K562 (cell line): ENCODE measurements around the gene RNF166. TPM values are rescaled to one million over a fixed set of nuclear protein-coding genes. Genes with fewer than 3 reads are reported as not detected.
A peak's percentile ranks its signal among the peaks of the same experiment; 100 is the strongest.

ENCODE experiments used
- ELF2 ChIP-seq: fragments of 250-450 bp; sonication (Bioruptor Pico); IDR thresholded peaks from 2 replicates; pipeline ENCODE4 v1.5.0; 2021; ENCODE audit warnings: mild to moderate bottlenecking
- EP300 ChIP-seq: IDR thresholded peaks from 2 replicates; pipeline ENCODE4 v1.6.1; 2012; ENCODE audit warnings: low read length, improper control_type of control experiment
- NCOA4 ChIP-seq: fragments of 450-650 bp; IDR thresholded peaks from 2 replicates; pipeline ENCODE4 v1.6.1; 2018; ENCODE audit warnings: mild to moderate bottlenecking; ENCODE audit not compliant: partially characterized antibody
- NR2C2 ChIP-seq, 2 experiments: fragments of 200-800 bp in 1 of 2; sonication (Bioruptor generic) in 1 of 2; sonication (generic) in 1 of 2; formaldehyde crosslinking in 1 of 2; IDR thresholded peaks; 2 replicates each; pipeline versions ENCODE4 v1.6.1 to v1.8.0; 2016 to 2022; ENCODE audit warnings: mild to moderate bottlenecking in 1 of 2, missing compliant biosample characterization in 1 of 2, missing genetic modification characterization in 1 of 2, missing genetic modification reagents in 1 of 2
- POLR2H ChIP-seq: IDR thresholded peaks from 2 replicates; pipeline ENCODE4 v1.6.1; 2016; ENCODE audit warnings: missing genetic modification characterization, low read depth, mild to moderate bottlenecking, control low read depth, missing compliant biosample characterization, moderate library complexity
- PURB ChIP-seq: sonication (generic); formaldehyde crosslinking; IDR thresholded peaks from 2 replicates; pipeline ENCODE4 v1.9.0; 2021; ENCODE audit warnings: low read depth, mild to moderate bottlenecking, missing genetic modification reagents
- RCOR1 ChIP-seq, 2 experiments: IDR thresholded peaks; 2 replicates each; pipeline ENCODE4 v1.6.1; 2012; ENCODE audit warnings: low read depth in 2 of 2, low read length in 2 of 2, borderline replicate concordance in 1 of 2, improper control_type of control experiment in 1 of 2
- RFX7 ChIP-seq: fragments of 250-450 bp; sonication (Bioruptor Pico); IDR thresholded peaks from 2 replicates; pipeline ENCODE4 v1.5.1; 2021; ENCODE audit warnings: mild to moderate bottlenecking
- SAP30 ChIP-seq: fragments of 200-600 bp; sonication (generic); IDR thresholded peaks from 2 replicates; pipeline ENCODE4 v1.6.1; 2012; ENCODE audit warnings: borderline replicate concordance, low read depth, mild to moderate bottlenecking, moderate library complexity, low read length, control low read depth, inconsistent platforms; ENCODE audit not compliant: insufficient read depth, poor library complexity, severe bottlenecking
- SIX5 ChIP-seq, 2 experiments: IDR thresholded peaks; 2 replicates each; pipeline ENCODE4 v1.6.1; 2011; ENCODE audit warnings: low read length in 2 of 2, borderline replicate concordance in 1 of 2, low read depth in 1 of 2, mild to moderate bottlenecking in 1 of 2, moderate library complexity in 1 of 2; ENCODE audit not compliant: insufficient read depth in 1 of 2
- SRF ChIP-seq, 2 experiments: fragments of 250-450, 450-650 bp in 1 of 2; sonication (Bioruptor Pico) in 1 of 2; sonication (generic) in 1 of 2; formaldehyde crosslinking; IDR thresholded peaks; 2 replicates each; pipeline versions ENCODE4 v1.5.0 to v1.5.1; 2020 to 2022; ENCODE audit warnings: mild to moderate bottlenecking in 1 of 2, missing genetic modification reagents in 1 of 2
- ZNF445 ChIP-seq: fragments of 250-450 bp; sonication (Bioruptor Pico); IDR thresholded peaks from 2 replicates; pipeline ENCODE4 v1.4.0; 2020; ENCODE audit warnings: low read depth, mild to moderate bottlenecking, moderate library complexity
- ZNF551 ChIP-seq: fragments of 250-450 bp; sonication (Bioruptor Pico); IDR thresholded peaks from 2 replicates; pipeline ENCODE4 v1.5.0; 2021; ENCODE audit warnings: mild to moderate bottlenecking, moderate library complexity
- ZNF764 ChIP-seq: fragments of 250-450 bp; sonication (Bioruptor Pico); IDR thresholded peaks from 2 replicates; pipeline ENCODE4 v1.4.0; 2020; ENCODE audit warnings: low read depth, mild to moderate bottlenecking, moderate library complexity
- polyA plus RNA-seq, 8 experiments: library from polyadenylated mRNA; depleted of rRNA in 4 of 8; stranded (reverse) in 5 of 8; unstranded in 3 of 8; fragments of >200 nt; fragmentation: Nextera tagmentation in 2 of 8; fragmentation: Illumina TruSeq in 1 of 8; extraction: Ambion mirVana in 2 of 8; extraction: Trizol in 1 of 8; gene quantifications; 2 replicates each; pipeline versions ENCODE4 v1.2.1 to v1.2.3, GENCODE V29; 2011 to 2014; ENCODE audit warnings: inconsistent platforms in 1 of 8, missing spikeins in 1 of 8
- total RNA-seq, 7 experiments: library from RNA; depleted of rRNA in 6 of 7; stranded (reverse); fragments of >200 nt in 6 of 7; fragmentation: Illumina TruSeq in 2 of 7; extraction: Trizol in 2 of 7; gene quantifications; 2 replicates each; pipeline versions ENCODE4 v1.2.1 to v1.2.3, GENCODE V29; 2011 to 2021; ENCODE audit warnings: low replicate concordance in 1 of 7
- TF ChIP-seq, protein P1 (sequence below): sonication (generic); formaldehyde crosslinking; IDR thresholded peaks from 2 replicates; pipeline ENCODE4 v1.8.1; 2023; ENCODE audit warnings: mild to moderate bottlenecking, missing genetic modification reagents
- TF ChIP-seq, protein P2 (sequence below): fragments of 250-450 bp; sonication (Bioruptor Pico); IDR thresholded peaks from 2 replicates; pipeline ENCODE4 v1.6.1; 2021; ENCODE audit warnings: mild to moderate bottlenecking
- TF ChIP-seq, protein P3 (sequence below): conservative IDR thresholded peaks from 2 replicates; pipeline ENCODE4 v1.6.1; 2011; ENCODE audit warnings: low read depth, mild to moderate bottlenecking, low read length; ENCODE audit not compliant: control insufficient read depth
- TF ChIP-seq, protein P4 (sequence below): fragments of 250-450 bp; sonication (Bioruptor Pico); IDR thresholded peaks from 2 replicates; pipeline ENCODE4 v1.9.0; 2021; ENCODE audit warnings: mild to moderate bottlenecking, inconsistent platforms
- TF ChIP-seq, protein P5 (sequence below): fragments of 250-450 bp; sonication (Bioruptor Pico); IDR thresholded peaks from 2 replicates; pipeline ENCODE4 v1.8.0; 2021; ENCODE audit warnings: moderate library complexity, mild to moderate bottlenecking, inconsistent platforms

Gene RNF166
- total and polyA plus RNA-seq, 9 of the 15 experiments (the other 6 are each of a cell fraction or from before 2014, with no cell fraction given): 0.56 to 60.3 (median 19.5) TPM

DNA sequence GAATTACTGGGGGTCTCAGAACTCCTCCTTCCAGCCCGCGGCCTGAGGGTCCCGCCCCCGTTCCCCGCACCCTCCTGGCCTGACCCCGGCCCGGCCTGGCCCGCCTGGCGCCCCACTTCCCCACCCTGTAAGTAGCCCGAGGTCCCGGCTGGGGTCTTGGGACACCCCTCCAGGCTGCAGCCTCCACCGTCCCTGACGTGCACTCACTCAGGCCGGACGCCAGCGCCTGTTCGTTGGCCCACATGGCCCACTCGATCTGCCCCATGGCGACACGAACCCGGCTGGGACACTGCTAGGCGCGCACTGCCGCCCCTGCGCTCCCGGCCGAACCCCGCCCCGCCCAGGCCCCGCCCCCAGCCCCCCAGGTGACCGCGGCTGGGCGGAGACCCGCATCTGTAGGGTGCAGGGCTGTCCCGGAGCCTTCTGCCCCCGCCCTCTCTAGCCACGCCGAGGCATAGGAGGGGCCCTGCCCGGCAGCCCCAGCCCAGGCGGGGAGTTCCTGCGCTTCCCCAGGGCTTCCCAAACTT lies 55.4 kb downstream of the RNF166 start, which contains the start of gene CYBA (continued):
- TF ChIP-seq ELF2 (0 out of 2 replicates have a peak, but pooled peaks have one; percentile 22), POLR2H (tag) (no peak), EP300 (no peak), NR2C2 (CRISPR knock-in tag; IDR thresholded peaks at IDR 0.05) (no peak), NR2C2 (tag; IDR thresholded peaks at IDR 0.05) (no peak), ZNF551 (CRISPR knock-in tag) (no peak), SIX5 (IDR thresholded peaks at IDR 0.05; ENCODE audit: borderline replicate concordance in 1 of 2, insufficient read depth in 1 of 2, low read depth in 1 of 2, low read length in 2 of 2) (no peak), ZNF445 (no peak), PURB (no peak), SAP30 (peak; percentile 46), NCOA4 (no peak), ZNF764 (CRISPR knock-in tag) (no peak), RFX7 (CRISPR knock-in tag) (no peak), RCOR1 (IDR thresholded peaks at IDR 0.05; ENCODE audit: borderline replicate concordance in 1 of 2, low read depth in 2 of 2, low read length in 2 of 2) (no peak), SRF (CRISPR knock-in tag; IDR thresholded peaks at IDR 0.05) (no peak)
- TF ChIP-seq, protein P1, sequence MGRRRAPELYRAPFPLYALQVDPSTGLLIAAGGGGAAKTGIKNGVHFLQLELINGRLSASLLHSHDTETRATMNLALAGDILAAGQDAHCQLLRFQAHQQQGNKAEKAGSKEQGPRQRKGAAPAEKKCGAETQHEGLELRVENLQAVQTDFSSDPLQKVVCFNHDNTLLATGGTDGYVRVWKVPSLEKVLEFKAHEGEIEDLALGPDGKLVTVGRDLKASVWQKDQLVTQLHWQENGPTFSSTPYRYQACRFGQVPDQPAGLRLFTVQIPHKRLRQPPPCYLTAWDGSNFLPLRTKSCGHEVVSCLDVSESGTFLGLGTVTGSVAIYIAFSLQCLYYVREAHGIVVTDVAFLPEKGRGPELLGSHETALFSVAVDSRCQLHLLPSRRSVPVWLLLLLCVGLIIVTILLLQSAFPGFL (CRISPR knock-in tag): no peak
- TF ChIP-seq, protein P2, sequence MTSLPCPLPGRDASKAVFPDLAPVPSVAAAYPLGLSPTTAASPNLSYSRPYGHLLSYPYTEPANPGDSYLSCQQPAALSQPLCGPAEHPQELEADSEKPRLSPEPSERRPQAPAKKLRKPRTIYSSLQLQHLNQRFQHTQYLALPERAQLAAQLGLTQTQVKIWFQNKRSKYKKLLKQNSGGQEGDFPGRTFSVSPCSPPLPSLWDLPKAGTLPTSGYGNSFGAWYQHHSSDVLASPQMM: no peak
- TF ChIP-seq, protein P3, sequence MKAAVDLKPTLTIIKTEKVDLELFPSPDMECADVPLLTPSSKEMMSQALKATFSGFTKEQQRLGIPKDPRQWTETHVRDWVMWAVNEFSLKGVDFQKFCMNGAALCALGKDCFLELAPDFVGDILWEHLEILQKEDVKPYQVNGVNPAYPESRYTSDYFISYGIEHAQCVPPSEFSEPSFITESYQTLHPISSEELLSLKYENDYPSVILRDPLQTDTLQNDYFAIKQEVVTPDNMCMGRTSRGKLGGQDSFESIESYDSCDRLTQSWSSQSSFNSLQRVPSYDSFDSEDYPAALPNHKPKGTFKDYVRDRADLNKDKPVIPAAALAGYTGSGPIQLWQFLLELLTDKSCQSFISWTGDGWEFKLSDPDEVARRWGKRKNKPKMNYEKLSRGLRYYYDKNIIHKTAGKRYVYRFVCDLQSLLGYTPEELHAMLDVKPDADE: no peak; the same call in 1 of the 2 replicates
- TF ChIP-seq, protein P4, sequence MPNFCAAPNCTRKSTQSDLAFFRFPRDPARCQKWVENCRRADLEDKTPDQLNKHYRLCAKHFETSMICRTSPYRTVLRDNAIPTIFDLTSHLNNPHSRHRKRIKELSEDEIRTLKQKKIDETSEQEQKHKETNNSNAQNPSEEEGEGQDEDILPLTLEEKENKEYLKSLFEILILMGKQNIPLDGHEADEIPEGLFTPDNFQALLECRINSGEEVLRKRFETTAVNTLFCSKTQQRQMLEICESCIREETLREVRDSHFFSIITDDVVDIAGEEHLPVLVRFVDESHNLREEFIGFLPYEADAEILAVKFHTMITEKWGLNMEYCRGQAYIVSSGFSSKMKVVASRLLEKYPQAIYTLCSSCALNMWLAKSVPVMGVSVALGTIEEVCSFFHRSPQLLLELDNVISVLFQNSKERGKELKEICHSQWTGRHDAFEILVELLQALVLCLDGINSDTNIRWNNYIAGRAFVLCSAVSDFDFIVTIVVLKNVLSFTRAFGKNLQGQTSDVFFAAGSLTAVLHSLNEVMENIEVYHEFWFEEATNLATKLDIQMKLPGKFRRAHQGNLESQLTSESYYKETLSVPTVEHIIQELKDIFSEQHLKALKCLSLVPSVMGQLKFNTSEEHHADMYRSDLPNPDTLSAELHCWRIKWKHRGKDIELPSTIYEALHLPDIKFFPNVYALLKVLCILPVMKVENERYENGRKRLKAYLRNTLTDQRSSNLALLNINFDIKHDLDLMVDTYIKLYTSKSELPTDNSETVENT (CRISPR knock-in tag): no peak
- TF ChIP-seq, protein P5, sequence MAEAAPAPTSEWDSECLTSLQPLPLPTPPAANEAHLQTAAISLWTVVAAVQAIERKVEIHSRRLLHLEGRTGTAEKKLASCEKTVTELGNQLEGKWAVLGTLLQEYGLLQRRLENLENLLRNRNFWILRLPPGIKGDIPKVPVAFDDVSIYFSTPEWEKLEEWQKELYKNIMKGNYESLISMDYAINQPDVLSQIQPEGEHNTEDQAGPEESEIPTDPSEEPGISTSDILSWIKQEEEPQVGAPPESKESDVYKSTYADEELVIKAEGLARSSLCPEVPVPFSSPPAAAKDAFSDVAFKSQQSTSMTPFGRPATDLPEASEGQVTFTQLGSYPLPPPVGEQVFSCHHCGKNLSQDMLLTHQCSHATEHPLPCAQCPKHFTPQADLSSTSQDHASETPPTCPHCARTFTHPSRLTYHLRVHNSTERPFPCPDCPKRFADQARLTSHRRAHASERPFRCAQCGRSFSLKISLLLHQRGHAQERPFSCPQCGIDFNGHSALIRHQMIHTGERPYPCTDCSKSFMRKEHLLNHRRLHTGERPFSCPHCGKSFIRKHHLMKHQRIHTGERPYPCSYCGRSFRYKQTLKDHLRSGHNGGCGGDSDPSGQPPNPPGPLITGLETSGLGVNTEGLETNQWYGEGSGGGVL (CRISPR knock-in tag): no peak
